ENCODE results near the gene CD55.

Gene CD55

GRCh38 chr1:207321079-207321789 lies at the start of gene CD55:
Gene CD55, plus strand, starts transcription at chr1:207321678. Its CDS starts 88 bp downstream, at chr1:207321766.
- peak; percentile 87 for DNase-seq

- no peak for DNase-seq
Observed at GRCh38 chr1:207274882-207275281, 46.6 kb upstream of the CD55 start.

GRCh38 chr1:207276465-207276864 lies 45.0 kb upstream of the CD55 start:
- DNase-seq = no peak

GRCh38 chr1:207277241-207277640 lies 44.2 kb upstream of the CD55 start:
- no peak for DNase-seq

- DNase-seq = no peak
Observed at GRCh38 chr1:207279652-207280051, 41.8 kb upstream of the CD55 start.

- DNase-seq = no peak
Observed at GRCh38 chr1:207280706-207281105, 40.8 kb upstream of the CD55 start.

- no peak for DNase-seq
Observed at GRCh38 chr1:207282058-207282457, 39.4 kb upstream of the CD55 start.

- no peak for DNase-seq
Observed at GRCh38 chr1:207282496-207283380, 38.7 kb upstream of the CD55 start.

GRCh38 chr1:207283421-207283820 lies 38.1 kb upstream of the CD55 start:
- no peak for DNase-seq

- DNase-seq = no peak
Observed at GRCh38 chr1:207284209-207284897, 37.1 kb upstream of the CD55 start.

- no peak for DNase-seq
Observed at GRCh38 chr1:207286786-207287468, 34.6 kb upstream of the CD55 start.

- no peak for DNase-seq
Observed at GRCh38 chr1:207288315-207288714, 33.2 kb upstream of the CD55 start.

GRCh38 chr1:207289756-207290155 lies 31.7 kb upstream of the CD55 start:
- no peak for DNase-seq

- no peak for DNase-seq
Observed at GRCh38 chr1:207291723-207292122, 29.8 kb upstream of the CD55 start.

GRCh38 chr1:207298186-207298585 lies 23.3 kb upstream of the CD55 start:
- no peak for DNase-seq

- peak; percentile 20 for DNase-seq
Observed at GRCh38 chr1:207298636-207299398, 22.7 kb upstream of the CD55 start.

- DNase-seq = no peak
Observed at GRCh38 chr1:207300970-207301369, 20.5 kb upstream of the CD55 start.

GRCh38 chr1:207302618-207303393 lies 18.7 kb upstream of the CD55 start:
- DNase-seq = no peak

GRCh38 chr1:207304710-207305488 lies 16.6 kb upstream of the CD55 start:
- peak; percentile 17 for DNase-seq

GRCh38 chr1:207305489-207305873 lies 16.0 kb upstream of the CD55 start:
- DNase-seq = no peak

GRCh38 chr1:207306023-207306422 lies 15.5 kb upstream of the CD55 start:
- no peak for DNase-seq

Measured in NCI-H774 (cell line).